Activated effector memory CD4-positive, alpha-beta T cell treated with Interleukin-2 at 50 U/mL for 16 hours (primary cell): ENCODE measurements around the gene ACADVL.
"Not testable (repeated sequence)": the region's sequence is repeated elsewhere in the genome, so short reads cannot be mapped to it uniquely, and the experiment has no call there.

ENCODE experiments used
- DNase-seq: peaks from one replicate; pipeline ENCODE4 v3.0.0-alpha.2; 2020

Gene ACADVL

DNA sequence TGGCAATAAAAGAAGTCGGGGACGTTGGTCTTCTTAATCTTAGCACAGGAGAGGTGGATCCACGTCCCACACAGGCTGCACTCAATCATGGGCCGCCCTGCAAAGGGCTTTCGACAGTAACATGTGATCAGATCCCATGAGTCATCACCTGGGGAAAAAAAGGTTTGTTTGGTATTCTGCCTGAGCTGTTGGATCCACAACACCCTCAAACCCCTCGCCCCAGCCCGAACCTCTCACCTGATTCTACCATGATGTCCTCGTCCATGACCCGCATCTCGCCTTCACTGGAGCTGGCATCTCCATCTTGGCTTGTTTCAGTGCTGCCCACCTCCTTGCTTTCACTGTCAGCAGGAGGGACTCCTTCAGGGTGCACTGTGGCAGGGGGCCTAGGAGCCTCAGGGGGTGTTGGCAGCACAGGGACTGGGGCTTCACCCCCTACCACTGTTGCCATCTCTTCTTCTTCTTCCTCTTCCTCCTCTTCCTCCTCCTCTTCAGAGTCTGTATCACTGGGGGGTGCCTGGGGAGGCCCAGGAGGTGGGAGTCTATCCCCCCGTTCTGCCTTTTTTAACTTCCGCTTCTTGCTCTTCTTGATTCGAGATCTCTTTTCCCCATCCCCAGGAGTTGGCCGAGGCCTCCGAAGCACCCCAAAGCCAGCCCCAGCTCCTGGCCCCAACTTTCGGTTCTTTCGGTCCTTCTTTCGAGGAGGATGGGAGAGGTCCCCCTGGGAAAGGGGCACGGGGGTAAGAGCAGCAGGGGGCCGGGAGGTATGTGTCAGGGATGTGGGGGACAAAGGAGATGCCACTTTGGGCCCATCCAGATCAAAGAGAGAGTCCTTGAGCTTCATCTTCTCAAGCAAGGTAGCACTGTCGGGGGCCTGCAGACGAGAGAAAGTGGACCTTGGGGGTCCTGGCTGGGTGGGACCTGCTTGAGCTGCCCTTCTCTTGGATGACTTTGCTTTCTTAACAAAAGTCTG is 16.2 kb downstream of the ACADVL start:
- no peak for DNase-seq

DNA sequence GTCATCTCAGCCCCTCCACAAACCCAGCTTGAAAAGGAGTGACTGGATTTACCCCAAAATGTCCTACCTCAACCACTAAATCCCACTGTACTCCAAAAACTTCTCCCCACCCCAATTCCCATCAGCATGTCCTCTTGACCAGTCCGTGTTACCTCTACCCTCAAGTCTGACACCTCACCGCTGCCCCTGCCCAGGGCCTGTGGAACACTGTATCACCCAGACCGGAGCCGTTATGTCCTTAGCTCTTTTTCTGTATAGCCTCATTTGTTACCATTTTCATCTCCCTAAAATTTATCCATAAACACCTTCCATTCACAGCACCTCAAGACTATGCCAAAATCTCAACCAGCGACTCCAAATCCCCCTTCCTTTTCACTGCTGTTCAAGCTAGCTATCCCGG is 17.1 kb downstream of the ACADVL start:
- no peak for DNase-seq

DNA sequence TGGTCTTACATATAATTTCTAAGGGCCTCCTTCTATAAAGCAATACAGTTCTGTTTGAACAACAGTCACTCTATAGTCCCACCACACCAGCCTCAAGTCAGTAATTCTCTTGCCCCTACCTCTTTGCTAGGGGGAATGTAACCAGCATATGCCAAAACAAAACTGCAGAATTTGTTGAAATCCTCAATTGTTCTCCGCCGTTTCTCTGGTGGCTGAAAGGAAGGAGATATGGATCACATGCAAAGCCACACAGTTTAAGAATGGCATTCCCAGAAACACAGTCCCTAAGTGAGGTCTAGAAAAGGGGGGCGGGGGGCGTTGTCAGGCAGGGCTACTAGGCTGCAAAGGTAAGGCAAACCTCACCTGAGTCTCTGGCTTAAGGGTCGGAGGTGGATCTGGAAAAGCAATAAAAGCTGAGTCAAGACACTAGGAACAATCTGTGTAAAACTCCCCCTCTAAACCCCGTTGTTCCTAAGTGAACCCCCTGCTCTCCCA is 17.6 kb downstream of the ACADVL start:
- no peak for DNase-seq

DNA sequence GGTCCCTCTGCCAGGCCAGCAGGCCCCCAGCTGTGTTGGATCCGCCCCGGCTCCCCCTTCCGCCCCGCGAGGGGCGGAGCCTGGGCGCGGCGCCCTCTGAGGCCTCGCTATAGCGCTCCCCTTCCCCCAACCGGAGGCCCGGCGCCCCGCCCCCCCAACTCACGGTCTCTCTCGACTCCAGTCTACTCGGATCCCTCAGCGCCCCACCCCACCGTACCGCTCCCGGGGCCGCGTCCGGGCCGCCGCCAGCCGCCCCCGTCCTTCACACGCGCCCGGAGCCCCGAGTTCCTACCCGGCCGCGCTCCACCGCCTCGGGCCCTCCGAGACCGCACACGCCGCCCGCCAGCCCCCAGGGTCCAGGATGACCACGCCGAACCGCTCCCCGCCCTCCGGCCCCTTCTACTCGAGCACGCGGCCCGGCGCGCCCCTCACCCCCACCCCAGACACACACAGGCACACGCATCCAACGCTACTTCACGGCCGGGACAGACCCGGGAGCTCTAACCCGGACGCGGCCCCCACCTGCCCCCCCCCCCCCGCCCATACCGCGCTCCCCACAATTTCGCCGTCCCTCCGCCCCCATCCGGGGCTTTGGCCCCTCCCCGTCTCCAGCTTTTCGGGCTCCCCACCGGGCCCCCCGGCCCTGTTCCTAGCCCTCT is 18.2 kb downstream of the ACADVL start:
- DNase-seq: peak; percentile 72

DNA sequence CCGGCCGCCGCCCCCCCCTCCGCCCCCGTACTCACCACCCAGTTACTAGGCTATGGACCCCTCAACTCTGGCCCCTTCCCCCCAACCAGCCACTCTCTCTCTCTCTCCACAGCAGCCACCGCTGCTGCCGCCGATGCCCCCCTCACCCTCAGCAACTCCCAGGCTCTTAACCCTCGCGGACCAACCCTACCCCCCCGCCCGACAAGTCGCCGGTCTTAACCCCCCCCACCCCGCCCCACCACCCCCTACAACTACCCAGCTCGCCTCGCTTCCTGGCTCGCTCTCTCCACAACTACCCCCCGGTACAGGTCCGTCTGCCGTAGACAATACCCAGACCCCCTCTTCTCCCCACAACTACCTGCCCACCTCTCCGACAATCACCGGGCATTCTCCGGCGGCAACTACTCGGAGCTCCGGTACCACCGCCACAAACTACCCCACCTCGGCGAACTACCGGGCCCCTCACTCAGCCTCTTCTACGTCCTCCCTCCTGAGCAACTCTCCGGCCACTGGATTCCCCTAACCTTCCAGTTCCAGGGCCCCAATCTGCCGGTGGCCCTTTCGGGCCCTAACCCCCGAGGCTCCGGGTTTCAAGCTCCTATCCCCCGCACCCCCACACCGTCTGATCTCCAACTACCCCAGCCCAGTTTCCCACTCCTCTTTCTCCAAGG is 18.8 kb downstream of the ACADVL start:
- peak; percentile 18 for DNase-seq

DNA sequence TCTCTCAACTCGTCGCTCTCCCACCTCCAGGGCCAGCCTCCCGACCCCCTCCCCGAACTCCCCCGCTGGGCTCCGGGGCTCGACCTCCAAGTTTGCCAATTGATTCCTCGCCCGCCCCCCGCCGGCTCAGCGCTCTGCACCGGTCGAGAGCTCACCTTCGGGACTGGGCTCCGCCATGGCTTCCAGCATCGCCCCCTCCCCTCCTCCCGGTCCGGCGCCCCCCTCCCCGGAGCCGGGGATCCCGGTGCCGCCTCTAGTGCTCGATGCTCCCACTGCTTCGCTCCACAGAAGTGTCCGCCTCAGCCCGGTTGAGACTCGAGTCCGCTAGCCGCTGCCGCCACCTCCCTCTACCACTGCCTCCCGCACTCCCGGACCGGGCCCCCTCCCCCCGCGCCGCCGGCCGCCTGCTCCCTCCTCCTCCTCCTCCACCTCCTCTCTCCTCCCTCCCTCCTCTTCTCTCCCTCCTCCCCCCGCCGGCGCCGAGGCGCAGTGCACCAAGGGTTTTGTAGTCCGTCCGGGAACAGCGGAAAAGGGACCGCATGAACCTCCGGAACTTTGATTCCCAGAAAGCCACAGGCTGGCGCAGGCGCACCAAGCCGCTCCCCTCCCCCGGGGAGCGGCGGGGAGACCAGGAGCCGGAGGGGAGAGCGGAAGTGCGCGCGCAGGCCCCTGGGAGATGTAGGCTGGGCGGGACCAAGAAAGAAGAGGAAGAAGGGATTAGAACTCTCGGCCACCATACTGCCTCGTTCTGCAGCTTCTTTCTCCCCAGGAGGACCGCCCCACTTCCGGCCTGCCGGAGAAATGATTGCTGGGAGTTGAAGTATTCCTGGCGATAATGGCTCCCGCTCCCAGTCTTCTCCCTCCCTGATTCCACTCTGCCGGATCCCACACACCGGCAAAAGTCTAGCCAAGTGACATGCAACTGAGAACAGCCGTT is 19.6 kb downstream of the ACADVL start, which contains the start of gene PHF23:
TSS of gene PHF23 (minus strand) at position 367 of the 937 bp plus-strand sequence. CDS start at position 189, 178 bp downstream.
- DNase-seq: peak; percentile 98

DNA sequence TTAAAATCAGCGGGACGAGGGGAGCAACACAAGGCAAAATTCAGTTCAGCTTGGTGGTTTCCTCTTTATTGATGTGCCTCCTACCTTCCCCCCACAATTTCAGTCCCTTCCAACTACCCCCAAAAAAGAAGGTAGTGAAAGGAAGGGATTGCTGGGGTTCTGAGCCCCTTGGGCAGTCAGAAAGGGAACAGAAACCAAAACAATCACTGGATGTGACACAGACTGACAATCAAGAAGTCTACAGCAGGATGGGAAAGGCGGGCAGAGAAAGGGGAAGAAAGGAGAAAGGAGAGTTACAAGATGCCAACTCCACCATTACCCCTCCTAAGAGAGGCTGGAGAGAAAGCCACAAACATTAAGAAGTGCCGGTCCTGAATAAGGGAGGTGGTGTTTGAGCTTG is 20.6 kb downstream of the ACADVL start:
- no peak for DNase-seq

DNA sequence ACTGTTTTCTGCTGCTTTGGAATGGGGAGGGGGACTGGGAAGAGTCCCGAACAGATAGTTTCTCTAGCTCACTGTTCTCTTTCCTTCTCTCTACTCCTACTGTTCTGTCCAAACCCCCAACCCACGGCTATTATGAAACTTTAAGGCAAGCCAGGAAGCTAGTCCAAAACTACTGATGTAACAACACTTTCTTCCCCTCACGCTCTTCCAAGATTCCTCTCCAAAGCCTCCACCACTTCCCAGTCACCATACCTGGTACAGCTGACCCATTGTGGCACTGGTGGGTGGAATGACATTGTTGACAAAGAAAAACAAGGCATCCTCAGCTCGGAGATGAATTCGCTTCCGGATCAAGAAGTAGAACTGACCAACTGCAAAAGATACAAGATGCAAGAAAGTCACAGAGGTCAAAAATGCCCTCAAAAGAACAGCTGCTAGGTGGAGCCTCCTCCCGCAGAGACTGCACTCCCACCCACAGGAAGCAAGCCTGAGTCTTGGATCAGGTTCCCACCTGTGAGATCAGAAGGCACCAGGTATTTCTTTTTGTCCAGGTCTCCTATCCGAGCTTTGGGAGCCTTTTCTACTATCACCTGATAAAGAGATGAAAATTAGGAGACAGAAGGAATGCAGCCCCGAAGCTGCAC is 21.5 kb downstream of the ACADVL start:
- no peak for DNase-seq

DNA sequence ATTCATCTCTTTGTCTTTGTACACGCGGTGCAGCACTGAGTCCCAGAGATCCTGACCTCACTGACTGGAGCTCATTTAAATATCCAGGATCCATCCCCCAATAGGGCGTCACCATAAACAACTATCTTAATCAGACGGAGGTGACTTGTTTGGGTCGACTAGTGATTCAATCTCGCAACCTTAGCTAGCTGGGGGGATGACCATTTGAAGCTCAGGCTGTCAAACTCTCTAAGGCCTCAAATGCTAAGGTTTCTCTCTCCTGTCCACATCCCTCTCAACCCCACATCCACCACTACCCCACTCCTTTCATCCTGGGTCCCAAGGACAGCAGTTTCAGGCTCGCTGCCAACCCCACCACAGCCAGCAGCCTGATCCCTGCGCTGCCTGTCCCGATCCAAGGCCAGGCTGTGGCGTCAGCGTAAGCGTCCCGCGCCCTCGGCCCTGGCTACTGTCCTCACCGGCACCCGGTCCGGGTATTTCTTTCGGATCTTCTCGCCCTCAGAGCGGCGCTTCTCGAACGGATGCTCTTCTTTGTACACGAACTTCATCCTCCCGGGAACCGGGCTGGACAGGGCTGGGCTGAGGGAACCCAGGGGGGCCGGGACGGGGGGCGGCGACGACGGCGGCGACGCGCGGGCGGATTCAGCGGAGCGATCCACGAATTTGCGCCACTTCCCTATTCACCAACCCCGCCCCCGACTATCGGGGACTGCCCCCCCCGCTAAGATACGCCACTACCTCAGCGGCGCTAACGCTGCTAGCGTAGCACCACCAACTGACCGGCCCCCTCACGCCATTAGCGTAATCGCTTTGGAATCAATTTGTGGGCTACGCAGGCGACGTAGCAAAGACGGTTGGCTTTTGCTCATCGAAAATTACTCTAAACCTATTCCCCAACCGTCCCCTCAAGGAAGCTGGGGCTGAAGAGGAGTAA is 22.3 kb downstream of the ACADVL start, which contains the start of gene GABARAP:
TSS of gene GABARAP (minus strand) at position 667 of the 934 bp plus-strand sequence. CDS start at position 548, 119 bp downstream.
- peak; percentile 89 for DNase-seq

DNA sequence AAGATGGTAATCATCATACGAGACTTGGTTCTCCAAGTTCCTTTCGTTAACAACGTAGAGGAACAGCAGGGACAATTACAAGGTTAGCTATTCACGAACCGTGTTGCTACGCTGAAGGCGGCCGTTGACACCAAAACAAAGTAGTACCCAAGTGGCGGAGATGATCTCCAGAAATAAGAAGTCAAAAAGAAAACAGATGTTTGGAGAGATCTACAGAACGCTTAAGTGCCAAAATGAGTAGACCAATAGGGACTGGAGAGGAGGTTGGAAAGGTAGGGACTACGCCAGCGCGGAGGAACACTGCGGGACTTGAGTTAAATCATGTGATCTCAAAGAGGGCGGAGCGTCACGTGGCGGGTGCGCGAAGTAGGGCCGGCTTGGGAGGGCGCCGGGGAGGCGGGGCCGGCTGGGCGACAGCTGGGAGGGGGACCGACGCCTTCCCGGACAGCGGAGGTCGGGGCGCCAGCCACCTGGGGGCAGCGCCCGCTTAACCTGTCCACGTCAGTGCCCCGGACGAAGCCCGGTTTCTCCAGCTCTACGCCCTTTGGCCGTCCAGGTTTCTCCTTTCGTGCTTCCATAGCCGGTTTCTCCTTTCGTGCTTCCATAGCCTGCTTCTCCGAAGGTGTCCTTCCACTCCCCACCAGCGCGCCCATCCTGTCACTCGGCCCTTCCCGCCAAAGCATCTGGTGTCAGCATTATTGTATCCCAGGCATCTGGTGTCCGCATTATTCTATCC is 23.1 kb downstream of the ACADVL start:
- peak; percentile 89 for DNase-seq

DNA sequence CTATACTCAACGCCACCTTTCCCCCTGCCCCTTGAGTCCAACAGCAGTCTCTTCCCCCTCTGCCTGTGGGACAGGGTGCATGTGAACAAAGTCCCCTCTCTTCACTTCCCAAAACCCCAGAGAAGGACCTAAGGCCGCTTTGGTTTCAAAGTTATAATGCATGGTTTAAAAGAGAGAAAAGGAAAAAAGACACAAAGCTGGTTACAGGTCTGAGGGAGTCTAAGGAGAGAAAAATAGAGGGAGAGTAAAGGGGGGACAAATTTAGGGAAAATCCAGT is 23.7 kb downstream of the ACADVL start:
- no peak for DNase-seq

DNA sequence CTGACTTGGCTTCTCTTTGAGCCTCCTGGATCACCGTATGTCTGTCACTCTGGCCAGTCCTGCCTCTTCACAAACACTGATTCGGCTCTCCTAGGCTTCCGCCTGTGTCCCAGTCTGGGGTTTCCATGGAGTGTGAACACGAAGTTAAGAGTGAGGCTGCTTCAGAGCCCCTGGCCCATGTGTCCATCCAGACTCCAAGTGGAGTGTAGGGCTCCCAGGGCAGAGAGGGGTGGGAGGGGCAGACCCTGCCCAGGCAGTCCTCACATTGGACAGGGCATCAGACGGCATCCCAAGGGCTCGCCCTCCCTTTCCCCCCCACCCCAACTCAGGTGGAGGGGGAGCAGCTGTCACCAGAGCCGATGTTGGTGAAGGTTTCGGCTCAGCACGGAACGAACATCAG is 24.1 kb downstream of the ACADVL start:
- not testable (repeated sequence) for DNase-seq

DNA sequence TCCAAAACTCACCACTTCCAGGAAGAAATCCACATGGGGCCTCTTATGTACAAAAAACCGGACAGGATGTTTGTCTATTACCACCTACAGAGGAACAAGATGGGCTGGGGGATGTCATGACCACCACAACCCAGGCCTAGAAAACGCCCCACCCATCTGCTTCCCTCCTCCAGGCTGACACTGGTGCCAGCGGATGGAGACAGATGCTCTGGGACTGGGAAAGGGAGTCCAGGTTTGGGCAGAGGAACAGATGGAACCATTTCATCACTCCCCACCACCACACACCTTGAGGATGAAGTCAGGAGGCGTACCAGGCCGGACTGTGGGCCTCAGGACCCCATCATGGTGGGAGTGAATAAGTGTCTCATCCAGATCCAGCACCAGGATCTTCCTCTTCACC is 27.0 kb downstream of the ACADVL start:
- no peak for DNase-seq

DNA sequence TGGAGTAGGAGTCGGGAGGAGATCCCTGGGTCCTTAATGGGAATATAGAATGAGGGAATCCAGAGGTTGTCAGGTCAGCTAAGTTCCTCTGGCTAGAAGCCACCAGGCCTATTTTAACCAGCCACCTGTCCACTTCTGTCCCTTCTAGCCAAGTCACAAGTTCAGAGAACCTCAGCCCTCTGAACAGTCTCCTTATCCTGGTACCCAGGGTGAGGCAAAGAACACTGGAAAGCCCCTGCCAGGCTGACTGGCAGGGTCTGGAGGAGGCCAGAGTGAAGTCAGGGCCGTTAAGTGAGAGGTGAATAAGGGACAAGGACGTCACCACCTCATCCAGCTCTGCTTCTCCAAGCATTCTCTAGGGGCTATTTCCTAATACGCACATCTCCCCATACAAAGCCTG is 29.1 kb downstream of the ACADVL start:
- DNase-seq: no peak

DNA sequence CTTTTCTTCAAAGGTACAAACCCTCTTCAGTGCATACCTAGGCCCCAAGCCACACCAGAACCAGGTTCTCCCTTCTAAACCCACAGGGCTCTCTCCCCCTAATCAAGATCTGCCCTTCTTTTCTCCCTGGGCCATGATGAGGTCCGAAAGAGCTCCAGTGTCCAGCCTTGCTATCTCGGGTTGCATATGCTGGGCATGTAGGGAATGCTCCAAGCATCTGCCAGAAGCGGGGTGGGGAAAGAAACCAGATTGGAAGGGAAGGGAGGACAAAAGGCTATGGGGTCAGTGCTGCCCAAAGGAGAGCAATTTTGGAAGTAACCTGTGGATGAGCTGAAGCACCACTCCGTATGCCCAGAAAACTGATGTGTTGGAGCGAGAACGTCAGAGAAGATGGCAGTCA is 29.5 kb downstream of the ACADVL start:
- DNase-seq: no peak

DNA sequence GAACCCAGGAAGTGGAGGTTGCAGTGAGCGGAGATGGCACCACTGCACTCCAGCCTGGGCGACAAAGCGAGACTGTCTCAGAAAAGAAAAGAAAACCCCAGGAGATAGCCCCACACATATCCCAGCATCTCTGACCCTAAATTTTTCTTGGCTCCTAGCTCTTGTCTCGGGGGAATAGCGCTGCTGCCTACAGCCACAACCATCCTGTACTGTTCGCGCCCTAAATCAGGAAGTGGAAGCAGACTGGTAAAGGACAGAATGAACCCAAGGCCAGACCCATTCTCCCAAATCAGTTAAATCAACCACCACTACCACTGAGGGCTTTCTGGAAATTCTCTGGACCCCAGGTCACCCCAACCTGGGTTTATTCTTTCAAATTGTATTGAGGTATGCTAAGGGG is 30.1 kb downstream of the ACADVL start:
- no peak for DNase-seq

DNA sequence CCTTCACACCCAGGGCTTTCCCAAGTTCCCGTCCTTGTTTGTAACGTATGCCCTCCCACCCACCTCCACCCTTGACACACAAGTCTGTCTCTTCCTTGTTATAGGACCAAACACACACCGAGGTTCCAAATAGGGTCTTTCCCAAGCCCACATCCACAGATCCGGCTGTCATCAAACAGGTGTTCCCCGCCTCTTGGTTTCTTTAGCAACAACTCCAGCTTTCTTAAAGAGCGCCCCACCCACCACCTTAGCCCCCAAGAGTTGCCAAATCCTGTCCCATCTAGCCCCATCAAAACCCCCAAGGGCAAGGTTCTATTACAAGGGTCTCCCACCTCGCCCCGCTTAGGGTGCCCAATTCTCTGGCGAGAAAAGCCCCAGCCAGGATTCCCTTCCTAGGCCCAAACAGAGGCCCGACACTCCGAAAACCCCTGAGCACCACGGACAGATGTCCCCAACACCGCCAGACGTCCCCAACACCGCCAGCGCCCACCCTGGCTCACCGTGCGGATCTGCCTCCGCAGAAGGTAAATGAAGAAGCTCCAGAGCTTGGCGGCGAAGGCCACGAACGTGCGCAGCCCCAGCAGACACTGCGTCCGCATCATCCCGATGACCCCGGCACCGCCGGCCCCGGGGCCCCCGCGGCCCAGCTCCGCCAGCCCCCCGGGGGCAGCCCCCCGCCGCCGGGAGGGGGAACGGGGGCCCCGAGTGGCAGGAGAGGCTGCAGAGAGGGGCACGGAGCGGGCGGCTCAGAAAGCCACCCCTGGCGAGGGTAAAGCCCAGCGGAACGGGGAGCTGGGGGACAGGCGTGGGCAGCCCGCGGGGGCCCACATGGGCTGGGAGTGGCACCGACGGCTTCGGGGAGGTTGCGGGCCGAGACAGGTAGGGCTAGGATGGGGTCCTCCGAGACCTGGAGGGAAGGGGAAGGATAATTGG is 31.2 kb downstream of the ACADVL start:
- DNase-seq: no peak

DNA sequence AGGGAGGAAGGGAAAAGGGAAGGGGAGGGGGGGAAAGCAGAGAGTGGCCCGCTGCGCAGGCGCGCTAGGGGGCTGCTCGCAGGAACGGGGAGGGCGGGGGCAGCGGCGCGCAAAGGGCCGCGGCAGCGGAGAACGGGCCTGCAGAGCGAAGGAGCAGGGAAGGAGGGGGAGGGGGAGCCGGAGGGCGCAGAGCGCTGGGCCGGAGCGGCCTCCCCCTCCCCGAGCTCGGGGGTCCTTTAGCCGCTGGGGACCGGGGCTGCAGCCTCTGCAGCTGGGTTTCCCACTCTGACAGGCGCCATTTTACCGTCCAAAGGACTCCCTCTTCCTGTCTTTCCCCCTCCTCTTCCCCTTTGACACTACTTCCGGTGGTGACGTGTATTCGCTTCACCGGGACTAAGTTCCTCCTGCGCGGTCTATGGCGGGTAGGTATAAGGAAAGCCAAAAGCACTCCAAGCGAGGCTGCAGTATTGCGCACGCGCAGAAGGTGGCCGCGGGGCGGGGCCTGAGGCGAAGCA is 32.0 kb downstream of the ACADVL start, which contains the start of gene CTDNEP1:
TSS of gene CTDNEP1 (minus strand) at position 74 of the 515 bp plus-strand sequence. CDS start 438 bp downstream, outside the sequence.
- DNase-seq: peak; percentile 94
